DMS53 treated with DMSO at 0.1 percent for 48 hours (cell line): ENCODE results near the gene MZT2B.
"Not testable (repeated sequence)": the region's sequence is repeated elsewhere in the genome, so short reads cannot be mapped to it uniquely, and the experiment has no call there.

ENCODE experiments used
- DNase-seq: peaks from one replicate; lab custom pipeline; 2025; ENCODE audit not compliant: unreplicated experiment; lab: John Stamatoyannopoulos, UW

MZT2B gene

DNA sequence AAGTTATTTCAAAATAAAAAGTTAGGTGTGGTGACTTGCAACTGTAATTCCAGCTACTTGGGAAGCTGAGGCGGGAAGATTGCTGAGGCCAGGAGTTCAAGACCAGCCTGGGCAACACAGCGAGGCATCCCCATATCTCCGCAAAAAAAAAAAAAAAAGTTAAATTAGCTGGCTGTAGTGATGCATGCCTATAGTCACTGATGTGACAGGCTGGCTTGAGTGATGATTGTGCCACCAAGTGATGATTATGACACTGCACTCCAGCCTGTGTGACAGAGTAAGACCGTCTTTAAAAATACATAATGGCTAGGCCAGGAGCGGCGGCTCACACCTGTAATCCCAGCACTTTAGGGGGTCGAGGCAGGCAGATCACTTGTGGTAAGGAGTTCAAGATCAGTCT is 12.2 kb upstream of the MZT2B start:
- DNase-seq: no peak

- DNase-seq: not testable (repeated sequence)
These were observed 7.2 kb upstream of the MZT2B start for GRCh38 chr2:130174866-130175265.

DNA sequence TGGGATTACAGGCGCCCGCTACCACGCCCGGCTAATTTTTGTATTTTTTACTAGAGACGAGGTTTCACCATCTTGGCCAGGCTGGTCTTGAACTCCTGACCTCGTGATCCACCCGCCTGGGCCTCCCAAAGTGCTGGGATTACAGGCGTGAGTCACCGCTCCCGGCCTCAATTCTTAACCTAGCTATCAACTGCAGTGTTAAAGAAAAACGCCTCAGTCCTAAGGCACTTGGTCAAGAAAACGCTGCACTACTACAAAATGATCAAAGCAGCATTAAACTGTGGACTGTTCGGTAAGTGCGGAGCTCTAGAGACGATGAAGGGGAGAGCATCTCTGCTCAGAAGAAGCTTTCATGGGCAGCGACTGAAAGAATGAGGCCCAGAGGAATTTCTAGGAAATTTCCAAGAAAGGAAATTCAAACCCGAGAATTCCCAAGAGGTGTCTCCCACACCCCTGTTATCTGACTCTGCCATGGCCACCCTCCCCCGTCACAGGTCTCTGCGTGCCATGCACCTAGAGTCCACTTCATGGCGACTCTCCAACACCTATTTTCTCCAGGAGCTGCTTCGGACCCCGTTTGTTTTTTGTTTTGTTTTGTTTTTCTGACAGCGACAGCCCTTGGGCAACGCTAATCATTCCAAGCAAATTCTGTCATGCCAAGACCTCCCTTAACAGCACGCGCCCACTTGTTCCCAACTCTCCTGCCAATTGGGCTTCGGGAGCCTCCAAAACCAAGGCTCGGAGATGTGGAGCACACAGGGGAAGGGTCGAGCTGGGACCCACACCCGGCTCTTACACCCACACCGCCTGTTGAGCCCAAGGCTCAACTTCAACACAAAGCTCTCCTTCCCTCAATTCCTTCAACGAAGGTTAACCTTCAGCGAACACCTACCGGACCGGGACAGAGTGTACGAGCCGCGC is 1.4 kb upstream of the MZT2B start:
- DNase-seq: not testable (repeated sequence)

GRCh38 chr2:130181325-130181879 is 660 bp upstream of the MZT2B start, which contains the start of gene SMPD4:
Gene SMPD4 (minus strand): TSS chr2:130181602. CDS start chr2:130176592, 5,010 bp downstream.
- DNase-seq: peak; percentile 54

GRCh38 chr2:130182826-130183511 is 907 bp downstream of the MZT2B start:
- not testable (repeated sequence) for DNase-seq

- DNase-seq: no peak
These were observed 1.7 kb downstream of the MZT2B start for GRCh38 chr2:130183512-130184373.

DNA sequence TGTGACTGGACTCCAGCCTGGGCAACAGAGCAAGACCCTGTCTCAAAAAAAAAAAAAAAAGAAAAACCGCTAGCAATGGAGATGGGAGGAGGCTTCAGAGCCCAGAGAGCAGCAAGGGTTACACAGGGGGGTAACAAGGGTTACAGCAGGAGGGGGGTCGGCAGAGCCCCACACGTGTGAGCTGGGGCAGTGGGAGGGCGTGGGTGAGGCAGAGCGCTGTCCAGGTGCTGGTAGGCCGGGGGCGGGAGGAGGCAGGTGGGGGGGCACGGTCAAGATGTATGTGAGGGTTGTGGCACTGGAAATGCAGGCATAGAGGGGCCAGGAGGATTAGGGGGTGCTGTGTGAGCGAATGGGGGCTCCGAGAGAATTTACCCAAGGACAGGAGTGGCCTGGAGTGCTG is 3.4 kb downstream of the MZT2B start:
- no peak for DNase-seq

DNA sequence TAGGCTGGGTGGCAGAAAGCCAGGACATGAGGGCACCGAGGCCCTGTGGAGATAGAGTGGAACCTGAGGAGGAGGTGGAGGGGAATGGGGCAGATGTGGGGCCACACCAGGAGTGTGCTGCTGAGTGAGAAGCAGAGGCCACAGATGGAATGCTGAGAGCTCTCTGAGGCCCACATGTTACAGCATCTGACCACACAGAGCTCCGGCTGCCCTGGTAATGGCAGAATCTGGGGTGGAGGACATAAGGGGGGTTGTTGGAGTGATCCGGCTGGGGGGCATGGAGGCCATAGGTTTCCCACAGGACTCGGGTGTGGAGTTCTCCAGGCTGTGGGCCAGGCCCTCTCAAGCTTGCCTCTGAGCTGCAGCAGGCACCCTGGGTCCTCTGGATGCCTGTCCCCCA is 3.8 kb downstream of the MZT2B start:
- DNase-seq: no peak

- no peak for DNase-seq
These were observed 4.3 kb downstream of the MZT2B start for GRCh38 chr2:130186391-130186790.

GRCh38 chr2:130187268-130187667 is 5.2 kb downstream of the MZT2B start:
- DNase-seq: no peak

GRCh38 chr2:130187859-130188792 is 6.1 kb downstream of the MZT2B start:
- DNase-seq: not testable (repeated sequence)

GRCh38 chr2:130188958-130189357 is 6.9 kb downstream of the MZT2B start:
- DNase-seq: not testable (repeated sequence)

DNA sequence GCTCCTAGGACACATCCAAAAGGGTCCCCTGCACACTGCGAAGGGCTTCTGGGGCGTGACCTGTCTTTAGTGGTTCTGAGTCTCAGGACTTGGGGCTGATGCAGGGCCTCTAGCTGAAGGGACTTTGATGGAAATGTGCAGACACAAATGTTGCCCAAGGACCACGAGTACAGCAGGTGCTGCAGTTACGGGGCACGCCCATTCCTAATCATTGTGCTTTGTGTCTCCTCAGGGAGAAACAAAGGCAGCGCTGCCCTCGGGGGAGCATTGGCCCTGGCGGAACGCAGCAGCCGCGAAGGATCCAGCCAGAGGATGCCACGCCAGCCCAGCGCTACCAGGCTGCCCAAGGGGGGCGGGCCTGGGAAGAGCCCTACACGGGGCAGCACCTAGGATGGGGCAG is 8.2 kb downstream of the MZT2B start:
- DNase-seq: no peak

DNA sequence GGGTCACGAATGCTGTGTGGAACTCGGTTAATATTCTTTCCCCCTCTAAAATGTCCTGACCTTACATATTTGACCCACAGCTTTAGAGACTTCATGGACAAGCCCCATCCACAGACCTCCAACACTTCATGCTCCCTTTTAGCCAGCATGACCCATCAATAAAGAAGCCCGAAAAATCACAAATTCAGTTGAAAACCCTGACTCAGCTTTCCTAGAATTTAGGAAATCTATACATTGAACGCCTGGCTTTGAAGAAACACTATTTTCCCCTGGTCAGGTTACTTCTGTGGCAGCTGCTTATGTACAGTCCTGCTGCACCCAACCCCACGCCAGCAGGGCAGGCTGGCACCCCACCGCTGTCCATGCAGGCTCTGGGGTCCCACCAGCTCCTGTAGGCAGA is 9.3 kb downstream of the MZT2B start:
- not testable (repeated sequence) for DNase-seq

DNA sequence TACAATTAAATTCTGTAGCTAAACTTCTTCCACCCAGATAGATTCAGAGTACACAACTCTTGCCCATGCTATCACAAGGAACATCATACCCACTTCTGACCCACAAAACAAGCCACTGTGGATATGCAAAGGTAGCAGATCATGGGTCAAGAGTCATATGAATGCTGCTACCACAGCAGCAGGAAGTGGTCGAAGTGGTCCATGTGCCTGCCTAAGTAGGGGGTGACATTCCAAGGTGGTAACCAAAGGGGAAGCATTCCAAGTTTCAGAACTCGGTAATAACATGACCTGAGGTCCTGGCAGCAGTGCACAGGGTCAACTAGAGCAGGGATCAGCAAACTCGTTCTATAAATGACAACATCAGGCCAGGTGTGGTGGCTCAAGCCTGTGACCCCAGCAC is 10.4 kb downstream of the MZT2B start:
- not testable (repeated sequence) for DNase-seq

DNA sequence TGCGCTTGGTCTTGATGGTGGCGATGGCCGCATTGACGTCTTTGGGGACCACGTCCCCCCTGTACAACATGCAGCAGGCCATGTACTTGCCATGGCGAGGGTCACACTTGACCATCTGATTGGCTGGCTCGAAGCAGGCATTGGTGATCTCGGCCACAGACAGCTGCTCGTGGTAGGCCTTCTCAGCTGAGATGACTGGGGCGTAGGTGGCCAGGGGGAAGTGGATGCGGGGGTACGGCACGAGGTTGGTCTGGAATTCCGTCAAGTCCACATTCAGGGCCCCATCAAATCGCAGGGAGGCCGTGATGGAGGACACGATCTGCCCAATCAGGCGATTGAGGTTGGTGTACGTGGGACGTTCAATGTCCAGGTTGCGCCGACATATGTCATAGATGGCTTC is 11.8 kb downstream of the MZT2B start:
- not testable (repeated sequence) for DNase-seq

GRCh38 chr2:130195089-130195635 is 13.1 kb downstream of the MZT2B start:
- not testable (repeated sequence) for DNase-seq

DNA sequence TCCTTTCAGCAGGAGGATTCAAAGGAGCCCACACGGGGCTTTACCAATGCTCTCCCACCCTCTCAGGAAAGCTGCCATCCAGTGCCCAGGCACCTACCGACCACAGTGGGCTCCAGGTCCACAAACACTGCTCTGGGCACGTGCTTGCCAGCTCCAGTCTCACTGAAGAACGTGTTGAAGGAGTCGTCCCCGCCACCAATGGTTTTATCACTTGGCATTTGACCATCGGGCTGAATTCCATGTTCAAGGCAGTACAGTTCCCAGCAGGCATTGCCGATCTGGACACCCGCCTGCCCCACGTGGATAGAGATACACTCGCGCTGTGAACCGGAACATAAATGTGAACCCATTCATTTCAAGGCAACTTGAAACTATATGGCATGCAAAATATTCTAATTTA is 14.0 kb downstream of the MZT2B start:
- DNase-seq: not testable (repeated sequence)

- no peak for DNase-seq
These were observed 16.3 kb downstream of the MZT2B start, which contains the start of gene TUBA3E for GRCh38 chr2:130198343-130198742. Gene TUBA3E (minus strand): TSS chr2:130198439. CDS start chr2:130198360, 79 bp downstream.
